Effector CD8-positive, alpha-beta T cell (primary cell): Measurements from ENCODE around the gene RASSF5.

Experiments
- DNase-seq: peaks from one replicate; lab custom pipeline; 2025; lab: John Stamatoyannopoulos, UW
- total RNA-seq, 4 experiments: gene quantifications; one replicate each; lab custom pipeline; 2026; lab: John Stamatoyannopoulos, UW

The RASSF5 gene, protein sequence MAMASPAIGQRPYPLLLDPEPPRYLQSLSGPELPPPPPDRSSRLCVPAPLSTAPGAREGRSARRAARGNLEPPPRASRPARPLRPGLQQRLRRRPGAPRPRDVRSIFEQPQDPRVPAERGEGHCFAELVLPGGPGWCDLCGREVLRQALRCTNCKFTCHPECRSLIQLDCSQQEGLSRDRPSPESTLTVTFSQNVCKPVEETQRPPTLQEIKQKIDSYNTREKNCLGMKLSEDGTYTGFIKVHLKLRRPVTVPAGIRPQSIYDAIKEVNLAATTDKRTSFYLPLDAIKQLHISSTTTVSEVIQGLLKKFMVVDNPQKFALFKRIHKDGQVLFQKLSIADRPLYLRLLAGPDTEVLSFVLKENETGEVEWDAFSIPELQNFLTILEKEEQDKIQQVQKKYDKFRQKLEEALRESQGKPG
- 418 to 619 (median 537) reads per million in 4 experiments for total RNA-seq

DNA sequence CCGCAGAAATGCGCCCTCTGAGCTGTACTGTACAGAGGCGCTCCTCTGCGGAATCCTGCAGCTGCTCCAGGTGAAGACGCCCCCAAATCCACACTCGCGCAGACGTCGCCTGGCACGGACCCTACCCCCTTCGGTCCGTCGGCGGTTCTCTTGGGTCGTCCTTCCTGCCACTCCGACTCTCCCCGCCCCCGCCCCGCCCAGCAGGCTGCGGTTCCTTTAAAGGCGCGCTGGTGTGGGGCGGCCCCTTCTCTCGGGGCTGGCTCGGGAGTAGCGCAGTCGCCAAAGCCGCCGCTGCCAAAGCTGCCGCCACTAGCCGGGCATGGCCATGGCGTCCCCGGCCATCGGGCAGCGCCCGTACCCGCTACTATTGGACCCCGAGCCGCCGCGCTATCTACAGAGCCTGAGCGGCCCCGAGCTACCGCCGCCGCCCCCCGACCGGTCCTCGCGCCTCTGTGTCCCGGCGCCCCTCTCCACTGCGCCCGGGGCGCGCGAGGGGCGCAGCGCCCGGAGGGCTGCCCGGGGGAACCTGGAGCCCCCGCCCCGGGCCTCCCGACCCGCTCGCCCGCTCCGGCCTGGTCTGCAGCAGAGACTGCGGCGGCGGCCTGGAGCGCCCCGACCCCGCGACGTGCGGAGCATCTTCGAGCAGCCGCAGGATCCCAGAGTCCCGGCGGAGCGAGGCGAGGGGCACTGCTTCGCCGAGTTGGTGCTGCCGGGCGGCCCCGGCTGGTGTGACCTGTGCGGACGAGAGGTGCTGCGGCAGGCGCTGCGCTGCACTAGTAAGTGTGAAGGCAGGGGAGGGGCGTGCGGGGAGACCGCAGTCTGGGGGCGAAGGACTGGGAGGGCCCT, at the start of gene RASSF5:
Gene RASSF5, plus strand, starts transcription at position 248 of the 846 bp plus-strand sequence. Its CDS starts 72 bp downstream, at position 320.
- peak; percentile 66 for DNase-seq

DNA sequence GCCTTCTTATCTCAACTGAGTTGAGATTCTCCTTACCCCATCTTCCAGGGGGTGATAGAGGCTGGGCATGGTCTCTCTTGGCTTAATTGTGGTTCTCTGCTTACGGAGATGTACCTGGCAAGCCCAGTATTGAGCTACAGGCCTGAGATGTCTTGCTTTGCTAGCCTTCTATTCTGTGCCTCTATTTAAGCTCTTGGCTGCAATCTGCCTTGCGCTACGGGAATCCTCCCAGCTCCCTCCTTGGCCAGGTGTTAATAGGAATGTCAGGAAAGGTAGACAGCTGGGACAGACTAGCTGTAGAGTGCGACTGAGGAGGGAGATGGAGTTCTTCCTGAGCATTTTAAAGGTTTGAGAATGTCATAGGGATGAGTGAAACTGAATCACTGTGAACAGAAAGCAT, 47.6 kb upstream of the RASSF5 start:
- no peak for DNase-seq

DNA sequence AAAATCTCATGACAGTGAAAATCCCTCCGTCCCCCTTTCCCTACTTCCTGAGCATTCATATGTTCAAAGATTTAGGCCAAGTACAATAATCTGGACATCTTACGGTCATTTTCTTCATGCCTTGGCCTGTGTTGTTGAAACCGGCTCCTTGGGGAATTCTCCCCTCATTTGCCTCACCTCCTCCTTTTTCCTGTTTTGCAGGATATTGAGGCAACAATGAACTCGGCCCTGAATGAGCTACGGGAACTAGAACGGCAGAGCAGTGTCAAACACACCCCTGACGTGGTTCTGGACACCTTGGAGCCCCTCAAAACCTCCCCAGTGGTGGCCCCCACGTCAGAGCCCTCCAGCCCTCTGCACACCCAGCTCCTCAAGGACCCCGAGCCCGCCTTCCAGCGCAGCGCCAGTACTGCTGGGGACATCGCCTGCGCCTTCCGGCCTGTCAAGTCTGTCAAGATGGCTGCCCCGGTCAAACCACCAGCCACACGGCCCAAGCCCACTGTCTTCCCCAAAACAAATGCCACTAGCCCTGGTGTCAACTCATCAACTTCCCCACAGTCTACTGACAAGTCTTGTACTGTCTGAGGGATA, 46.4 kb upstream of the RASSF5 start:
- no peak for DNase-seq

DNA sequence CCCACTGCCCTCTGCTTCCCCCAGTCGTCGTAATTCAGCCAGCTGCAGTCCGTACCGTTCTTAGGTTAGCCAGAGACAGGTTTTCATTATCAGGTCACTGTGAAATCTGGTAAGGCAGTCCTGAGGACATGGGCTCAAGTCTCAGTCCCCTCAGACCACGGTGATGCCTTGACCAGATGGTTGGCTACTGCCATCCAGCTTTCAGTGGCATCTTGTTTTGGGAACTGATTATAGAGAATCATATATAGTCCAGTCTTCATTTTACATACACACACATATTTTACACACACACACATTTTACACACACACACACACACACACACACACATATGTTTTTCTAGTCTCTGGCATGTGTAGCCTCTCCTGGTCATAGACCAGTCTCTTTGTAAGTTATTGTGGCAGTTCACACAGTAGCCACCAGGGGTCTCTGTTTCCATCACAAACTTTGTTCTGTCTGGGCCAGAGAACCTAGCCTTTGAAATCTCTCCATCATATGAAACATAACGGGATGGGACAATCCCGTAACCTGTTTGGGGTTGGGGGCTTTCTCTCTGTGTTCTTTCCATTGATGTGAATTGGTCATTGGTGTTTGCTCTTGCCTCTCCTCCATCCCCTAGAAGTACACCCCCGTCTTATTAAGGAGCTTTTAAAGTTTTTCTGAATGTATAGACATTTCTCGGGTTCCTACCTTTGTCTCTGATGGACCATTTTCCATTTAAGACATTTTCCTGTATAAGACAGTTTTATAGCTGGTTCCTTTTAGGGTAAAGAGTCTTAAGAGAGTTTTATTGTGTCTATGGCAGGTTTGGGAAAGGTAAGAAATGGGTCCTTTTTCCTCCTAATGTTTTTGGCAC, 45.5 kb upstream of the RASSF5 start:
- DNase-seq, result peak; percentile 60

DNA sequence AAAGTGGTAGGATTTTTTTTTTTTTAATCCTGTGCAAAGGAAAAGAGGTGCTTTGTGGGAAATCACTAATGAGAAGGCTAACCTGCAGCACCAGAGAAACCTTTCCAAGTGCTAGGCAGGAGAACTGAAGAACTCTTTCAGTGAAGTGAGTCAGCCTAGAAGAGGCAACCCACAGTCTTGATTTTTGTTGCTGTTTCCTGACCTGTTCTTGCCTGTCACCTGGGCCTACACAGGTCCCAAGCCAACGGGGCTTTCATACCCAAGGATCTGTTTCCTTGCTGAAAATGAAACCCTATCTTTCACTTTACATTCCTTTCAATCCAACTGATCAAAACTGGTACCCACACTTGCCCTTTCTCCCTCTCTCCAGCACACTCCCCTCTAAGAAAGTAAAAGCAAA, 44.2 kb upstream of the RASSF5 start:
- no peak for DNase-seq

DNA sequence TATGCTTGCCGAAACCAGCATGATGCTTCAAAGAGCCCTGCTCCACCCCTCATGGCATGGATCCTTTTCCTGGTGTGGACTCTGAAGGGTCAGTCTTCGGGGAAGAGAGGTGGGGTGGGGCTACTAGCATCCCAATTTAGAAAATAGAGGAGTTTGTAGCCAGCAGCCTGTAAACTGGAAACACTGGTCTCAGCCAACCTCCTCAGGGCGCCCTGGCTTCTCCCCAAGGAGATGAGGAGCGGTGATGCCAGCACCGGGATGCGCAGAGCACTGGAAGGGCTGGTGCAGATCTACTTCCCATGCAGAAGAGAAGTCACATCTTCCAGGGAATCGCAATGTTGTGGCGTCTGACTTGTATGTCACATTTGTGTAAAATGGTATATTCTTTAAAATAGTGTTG, 43.4 kb upstream of the RASSF5 start:
- no peak for DNase-seq

DNA sequence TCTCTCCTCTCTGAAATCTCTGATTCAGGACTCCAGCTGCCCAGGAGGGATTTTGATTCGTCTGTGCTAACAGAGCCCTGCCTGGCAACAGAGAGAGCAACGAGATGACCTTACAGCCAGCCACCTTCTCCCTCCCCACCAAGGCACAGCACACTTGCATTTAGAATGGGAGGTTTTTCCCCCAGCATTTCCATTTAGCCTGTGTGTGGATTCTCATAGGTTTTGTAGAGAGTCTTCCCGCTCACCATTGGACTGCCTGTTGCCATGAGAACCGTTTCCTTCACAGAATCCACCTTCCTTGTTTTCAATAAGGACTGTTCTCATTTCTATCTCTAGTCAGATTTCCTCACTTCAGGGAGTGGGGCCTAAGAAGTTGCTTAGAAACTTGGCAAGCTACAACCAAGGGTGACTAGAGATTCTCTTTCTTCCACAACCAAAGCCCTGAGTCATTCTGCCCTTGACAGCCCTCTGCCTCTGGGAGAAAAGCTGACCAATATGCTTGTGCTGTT, 42.8 kb upstream of the RASSF5 start:
- DNase-seq, result no peak

DNA sequence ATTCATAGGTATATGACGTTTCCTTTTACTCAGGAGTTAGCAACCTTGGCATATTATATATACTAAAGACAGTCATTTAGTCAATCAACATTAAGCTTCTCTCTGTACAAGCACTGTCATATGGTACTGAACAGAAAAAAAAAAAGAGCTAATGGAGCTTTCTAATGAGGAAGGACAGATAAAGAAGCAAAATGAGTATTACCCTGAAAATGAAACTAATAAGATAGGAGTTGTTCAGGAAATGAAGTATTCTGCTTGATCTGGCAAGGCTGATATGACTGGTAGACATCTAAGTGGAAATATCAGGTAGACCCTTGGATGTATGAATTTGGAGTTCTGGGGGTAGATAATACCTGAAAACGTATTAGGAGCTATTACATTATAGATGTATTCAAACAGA, 41.4 kb upstream of the RASSF5 start:
- DNase-seq, result no peak

DNA sequence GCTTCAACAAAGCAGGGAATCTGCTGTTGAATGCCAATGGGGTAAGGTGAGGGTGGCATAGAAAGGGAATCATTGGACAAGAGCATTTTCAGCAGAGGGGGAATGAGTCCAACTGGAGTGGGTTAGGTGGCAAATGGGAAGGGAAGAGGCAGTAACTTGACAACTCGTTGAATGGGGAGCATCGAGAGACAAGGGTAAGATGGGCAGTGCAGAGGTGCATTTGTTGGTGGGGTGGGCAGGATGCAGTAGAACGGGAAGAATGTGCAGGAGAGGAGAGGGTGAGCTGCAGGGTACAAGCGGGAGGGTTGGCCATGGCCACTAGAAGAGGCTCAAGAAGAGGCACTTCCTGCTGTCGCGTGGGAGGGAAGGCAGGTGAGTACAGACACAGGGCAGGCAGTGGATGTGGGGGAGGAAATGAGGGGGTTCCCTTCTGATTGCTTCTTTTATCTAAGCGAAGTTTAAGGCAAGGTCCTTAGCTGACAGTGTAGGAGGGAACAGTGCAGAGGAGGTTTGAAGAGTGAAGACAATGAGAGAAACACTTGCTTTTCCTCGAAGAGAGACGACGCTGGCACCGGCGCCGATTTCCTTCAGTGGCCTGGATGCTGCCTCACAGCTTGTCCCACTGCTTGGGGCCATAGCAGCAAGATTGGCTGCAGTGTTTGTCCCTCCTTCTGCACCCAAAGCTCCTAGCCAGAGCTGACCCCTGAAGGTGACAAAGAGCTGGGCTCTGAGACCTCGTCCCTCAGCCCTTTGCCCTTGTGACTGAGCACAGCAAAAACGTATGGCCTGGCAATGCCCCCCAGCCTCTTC, 40.3 kb upstream of the RASSF5 start:
- no peak for DNase-seq

DNA sequence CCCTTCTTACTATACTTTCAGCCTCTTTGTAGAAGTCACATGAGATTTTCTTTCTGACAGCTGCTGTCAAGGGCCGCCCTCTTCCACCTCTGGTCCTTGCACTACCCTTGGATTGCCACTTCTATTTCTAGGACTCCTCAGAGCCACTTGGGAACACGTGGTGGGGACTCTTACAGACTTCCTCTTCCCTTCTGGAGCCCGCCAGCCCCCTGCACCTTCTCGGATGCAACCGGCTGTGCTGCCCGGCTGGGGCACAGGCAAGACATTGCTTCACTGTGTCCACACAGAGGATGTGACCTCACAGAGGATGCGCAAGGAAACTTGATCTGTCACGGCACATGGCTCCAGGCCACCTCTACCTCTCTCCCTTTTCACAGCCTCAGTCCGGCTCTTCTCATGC, 39.4 kb upstream of the RASSF5 start:
- no peak for DNase-seq

DNA sequence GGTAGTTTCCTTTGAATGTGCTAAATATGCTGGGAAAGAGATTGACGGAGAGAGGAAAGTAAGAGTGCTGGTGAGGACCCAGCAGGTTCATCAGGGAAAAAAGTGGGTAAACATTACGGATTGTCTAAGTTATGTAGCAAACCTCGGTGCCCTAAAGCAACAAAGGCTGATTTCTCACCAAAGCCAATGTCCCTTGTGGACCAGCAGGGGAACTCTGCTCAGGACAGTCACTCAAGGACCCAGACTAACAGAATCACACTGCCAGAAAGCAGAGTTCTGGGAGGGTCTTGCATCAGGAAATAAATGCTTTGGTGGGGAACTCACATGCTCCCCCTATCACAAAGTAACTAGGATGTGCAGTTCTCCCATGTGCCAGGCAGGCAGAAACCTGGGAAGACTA, 38.8 kb upstream of the RASSF5 start:
- DNase-seq, result no peak

DNA sequence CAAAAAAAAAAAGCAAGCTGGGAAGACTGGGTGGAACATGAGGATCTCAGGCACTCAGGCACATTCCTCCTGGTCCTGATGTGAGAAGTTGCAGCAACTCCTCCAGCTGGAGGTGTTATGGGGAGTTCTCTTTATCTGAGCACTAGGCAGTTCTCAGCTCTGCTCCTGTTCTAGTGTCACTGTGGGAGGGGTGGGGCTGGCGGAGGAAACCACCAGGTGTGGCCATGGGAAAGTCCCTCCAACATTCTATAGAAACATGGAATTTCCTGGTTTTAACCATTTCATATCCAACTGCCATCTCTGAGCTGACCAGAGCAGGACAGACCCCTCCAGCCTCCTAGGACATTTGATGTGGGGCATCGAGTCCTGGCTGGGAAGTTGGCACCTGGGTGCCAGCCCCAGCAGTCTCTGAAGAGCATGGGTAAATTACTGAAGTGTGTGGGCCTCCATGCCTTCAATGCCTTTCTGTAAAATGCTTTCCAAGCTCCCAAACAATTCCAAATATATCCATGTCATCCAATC, 37.9 kb upstream of the RASSF5 start:
- no peak for DNase-seq

DNA sequence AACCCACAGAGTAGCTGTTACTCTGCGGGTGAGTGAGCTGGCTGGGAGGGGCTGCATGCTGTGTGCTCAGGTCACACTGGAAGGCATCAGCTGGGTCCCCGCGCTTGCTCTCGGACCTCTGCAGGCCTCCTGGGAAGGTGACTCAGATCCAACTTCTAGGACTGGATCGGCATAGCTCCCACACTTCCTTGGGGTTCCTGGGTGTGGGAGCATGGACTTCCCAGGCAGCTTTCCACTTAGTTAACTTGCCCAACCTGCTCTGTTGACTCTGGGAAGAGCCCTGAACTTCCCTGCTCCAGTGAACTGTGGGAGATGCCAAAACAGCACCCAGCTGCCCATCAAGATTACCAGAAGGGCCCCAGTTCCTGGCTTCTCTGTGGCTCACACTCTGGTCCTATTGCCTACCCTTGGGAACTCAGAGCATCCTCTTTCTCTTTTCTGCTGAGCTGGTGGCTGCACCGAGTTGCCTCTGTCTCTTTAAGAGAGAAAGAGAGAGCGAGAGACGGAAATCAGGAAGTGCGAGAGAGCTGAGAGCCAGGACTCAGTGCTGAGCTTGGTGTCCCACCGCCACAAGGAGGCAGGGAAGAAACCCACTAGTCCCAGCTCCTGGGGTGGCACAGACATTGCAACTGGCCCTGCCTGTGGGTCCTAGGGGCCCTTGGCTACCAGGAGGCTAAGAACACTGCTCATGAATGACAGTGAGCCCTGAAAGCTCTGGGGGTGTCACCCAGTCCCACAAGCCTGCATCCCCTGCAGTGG, 37.2 kb upstream of the RASSF5 start, which contains the start of gene IKBKE:
Gene IKBKE, plus strand, starts transcription at position 544 of the 759 bp plus-strand sequence. CDS start 2,752 bp downstream, outside the sequence.
- peak; percentile 18 for DNase-seq

DNA sequence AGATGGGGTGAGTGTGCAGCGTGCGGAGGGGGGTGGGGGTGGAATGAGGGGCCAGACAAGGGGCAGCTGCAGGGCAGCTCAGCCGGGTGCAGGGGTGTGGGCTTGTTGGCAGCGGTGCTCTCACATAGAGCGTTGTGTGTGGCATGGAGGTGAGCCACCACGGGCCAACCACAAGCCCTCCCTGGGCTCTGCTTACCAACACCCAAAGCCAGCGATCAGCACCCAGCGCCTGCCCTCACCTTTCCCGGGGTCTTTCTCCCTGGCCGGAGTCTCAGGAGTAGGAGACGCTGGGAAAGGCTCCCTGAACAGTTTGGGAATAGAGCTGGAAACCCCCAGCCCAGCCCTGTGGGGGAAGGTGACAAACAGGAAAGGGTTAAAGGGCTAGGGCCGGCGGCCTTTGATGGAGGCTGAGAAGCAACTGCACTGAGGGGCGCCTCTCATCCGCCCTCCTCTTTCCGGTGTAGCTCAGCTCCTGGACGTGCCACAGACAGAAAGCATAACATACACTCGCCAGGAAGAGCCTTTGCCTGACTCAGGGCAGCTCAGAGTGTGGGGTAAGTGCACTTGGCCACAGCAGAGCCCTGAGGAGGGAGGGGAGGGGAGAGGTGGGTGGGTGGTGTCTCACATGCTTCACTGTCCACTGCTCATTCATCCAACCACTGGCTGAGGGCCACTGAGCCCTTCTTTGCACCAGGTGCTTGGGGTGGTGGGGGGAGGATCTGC, 36.5 kb upstream of the RASSF5 start:
- DNase-seq, result no peak

DNA sequence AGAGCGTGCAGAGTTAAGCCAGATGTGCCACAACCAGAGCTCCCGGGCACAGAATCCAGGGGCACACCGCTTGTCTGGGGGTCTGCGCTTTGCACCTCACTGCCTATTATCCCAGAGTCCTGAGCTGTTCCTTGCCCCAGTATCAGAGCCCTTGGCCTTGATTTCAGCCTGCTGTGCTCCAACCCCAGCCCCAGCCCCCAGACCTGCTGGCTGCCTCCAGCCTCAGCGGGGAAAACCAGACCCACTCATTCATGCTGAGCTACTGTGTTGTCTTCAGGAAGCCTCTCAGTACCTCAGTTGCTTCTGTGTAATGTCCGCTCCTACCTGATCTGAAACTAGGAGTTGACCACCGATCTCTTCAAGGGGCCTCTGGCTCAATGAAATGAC, 35.9 kb upstream of the RASSF5 start:
- no peak for DNase-seq

DNA sequence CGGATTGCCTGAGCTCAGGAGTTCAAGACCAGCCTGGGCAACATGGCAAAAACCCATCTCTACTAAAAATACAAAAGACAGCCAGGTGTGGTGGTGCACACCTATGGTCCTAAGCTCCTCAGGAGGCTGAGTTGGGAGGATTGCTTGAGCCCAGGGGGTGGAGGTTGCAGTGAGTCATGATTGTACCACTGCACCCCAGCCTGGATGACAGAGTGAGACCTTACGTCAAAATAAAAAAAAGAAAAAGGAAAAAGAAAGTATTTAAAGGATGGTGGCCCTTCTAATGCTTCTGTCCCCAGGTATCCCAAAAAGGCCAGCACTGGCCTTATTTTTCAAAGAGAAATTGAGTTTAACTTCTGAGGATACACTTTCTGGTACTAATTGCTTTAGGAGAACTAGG, 35.3 kb upstream of the RASSF5 start:
- no peak for DNase-seq

DNA sequence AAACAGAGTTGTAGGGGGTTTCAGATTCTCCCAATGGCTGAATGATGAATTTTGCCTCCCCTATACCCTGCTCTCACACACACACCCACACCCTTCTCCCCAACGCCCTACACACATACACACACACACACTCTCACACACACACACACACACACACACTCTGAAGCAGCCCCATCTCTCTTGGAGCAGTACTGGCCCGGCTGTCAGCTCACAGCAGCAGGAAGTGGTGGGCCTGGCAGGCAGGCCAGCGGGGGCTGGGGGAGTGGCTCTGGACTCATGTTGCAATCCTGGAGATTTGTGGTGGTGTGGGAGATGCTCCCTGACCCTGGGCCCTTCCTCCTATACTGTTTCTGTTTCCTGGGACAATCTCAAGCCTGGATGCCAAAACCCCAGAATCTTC, 34.9 kb upstream of the RASSF5 start:
- no peak for DNase-seq

DNA sequence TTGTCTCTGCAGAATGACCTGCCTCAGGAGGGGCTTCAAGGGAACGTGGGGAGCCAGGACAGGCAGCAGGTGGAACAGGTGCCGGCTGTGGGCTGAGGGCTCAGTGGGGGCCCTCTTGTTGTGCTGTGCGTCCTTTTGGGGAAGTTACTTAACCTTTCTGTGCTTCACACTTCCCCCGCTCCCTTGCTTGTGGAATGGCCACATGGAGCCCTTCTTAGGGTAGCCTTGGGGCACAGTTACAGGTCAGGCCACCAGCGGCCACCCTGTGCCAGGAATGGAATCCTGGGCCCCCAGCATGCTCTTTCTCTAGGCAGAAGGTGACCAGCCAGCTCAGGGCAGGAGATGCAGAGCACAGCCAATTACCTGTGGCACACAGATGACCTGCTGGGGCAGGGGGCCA, 34.4 kb upstream of the RASSF5 start:
- DNase-seq, result no peak

DNA sequence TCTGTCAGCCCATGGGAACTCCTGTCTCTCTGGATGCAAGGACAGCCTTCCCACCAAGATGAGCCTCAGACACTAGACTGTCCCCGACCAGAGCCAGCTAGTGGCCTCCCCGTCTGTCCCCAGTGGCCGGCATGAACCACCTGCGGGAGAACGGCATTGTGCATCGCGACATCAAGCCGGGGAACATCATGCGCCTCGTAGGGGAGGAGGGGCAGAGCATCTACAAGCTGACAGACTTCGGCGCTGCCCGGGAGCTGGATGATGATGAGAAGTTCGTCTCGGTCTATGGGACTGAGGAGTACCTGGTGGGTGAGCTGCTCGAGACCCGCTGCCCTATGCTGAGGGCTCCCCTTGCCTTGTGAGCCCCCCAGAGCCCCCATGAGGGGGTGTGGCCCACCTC, 31.3 kb upstream of the RASSF5 start:
- no peak for DNase-seq
